ENCODE results near the gene CFAP410. TPM values are rescaled to one million over a fixed set of nuclear protein-coding genes. Genes with fewer than 3 reads are reported as not detected.

CFAP410 gene
- total RNA-seq, 3 donors from 2014 or later: 22.0 to 33.0 (median 26.6) TPM

GRCh38 chr21:44321846-44322450 lies 17.2 kb downstream of the CFAP410 start:
- no peak for TF ChIP-seq CTCF (IDR thresholded peaks at IDR 0.05)
- no peaks in the 10 kb centered on the region for H3K4me1 ChIP-seq (ENCODE audit: low read depth)
- no peaks in the 10 kb centered on the region for H3K9me3 ChIP-seq
- H3K4me3 ChIP-seq: no peak overlapping the region
- DNase-seq (no peak), ATAC-seq (no peak)
- intact Hi-C loops (cut with DNase I, micrococcal nuclease): no loop called here
- H3K36me3 ChIP-seq (ENCODE audit: low read depth): peaks cover 17% of the 10 kb centered on the region

- peaks cover 17% of the 10 kb centered on the region for H3K36me3 ChIP-seq (ENCODE audit: low read depth)
- ATAC-seq (no peak), DNase-seq (no peak)
- no peaks in the 10 kb centered on the region for H3K4me1 ChIP-seq (ENCODE audit: low read depth)
- no peaks in the 10 kb centered on the region for H3K9me3 ChIP-seq
- intact Hi-C loops (cut with DNase I, micrococcal nuclease): no loop called here
- no peak for TF ChIP-seq CTCF (IDR thresholded peaks at IDR 0.05)
- H3K4me3 ChIP-seq: no peak overlapping the region
Measured at GRCh38 chr21:44320847-44321246, 18.3 kb downstream of the CFAP410 start.

- DNase-seq (no peak), ATAC-seq (no peak)
- no peaks in the 10 kb centered on the region for H3K9me3 ChIP-seq
- TF ChIP-seq CTCF (IDR thresholded peaks at IDR 0.05): no peak
- H3K4me3 ChIP-seq: no peak overlapping the region
- no peaks in the 10 kb centered on the region for H3K4me1 ChIP-seq (ENCODE audit: low read depth)
- peaks cover 14% of the 10 kb centered on the region for H3K36me3 ChIP-seq (ENCODE audit: low read depth)
- intact Hi-C loops (cut with DNase I, micrococcal nuclease): no loop called here
Measured at GRCh38 chr21:44319407-44320065, 19.7 kb downstream of the CFAP410 start.

GRCh38 chr21:44318489-44319285 lies 20.5 kb downstream of the CFAP410 start:
- no peak overlapping the region for H3K4me3 ChIP-seq
- H3K36me3 ChIP-seq (ENCODE audit: low read depth): peaks cover 12% of the 10 kb centered on the region
- no peaks in the 10 kb centered on the region for H3K9me3 ChIP-seq
- no peak for ATAC-seq
- DNase-seq: no peak
- intact Hi-C loops (cut with DNase I, micrococcal nuclease): no loop called here
- no peak for TF ChIP-seq CTCF (IDR thresholded peaks at IDR 0.05)
- H3K4me1 ChIP-seq (ENCODE audit: low read depth): no peaks in the 10 kb centered on the region

GRCh38 chr21:44317871-44318270 lies 21.3 kb downstream of the CFAP410 start:
- ATAC-seq (no peak), DNase-seq (no peak)
- no peaks in the 10 kb centered on the region for H3K9me3 ChIP-seq
- peaks cover 17% of the 10 kb centered on the region for H3K36me3 ChIP-seq (ENCODE audit: low read depth)
- intact Hi-C loops (cut with DNase I, micrococcal nuclease): no loop called here
- no peak overlapping the region for H3K4me3 ChIP-seq
- no peak for TF ChIP-seq CTCF (IDR thresholded peaks at IDR 0.05)
- H3K4me1 ChIP-seq (ENCODE audit: low read depth): no peaks in the 10 kb centered on the region

Measured in mucosa of descending colon (tissue), 3 donors.